GM19238 (cell line): ENCODE measurements around the gene MYO10.

Experiments
- DNase-seq: peaks from one replicate; pipeline ENCODE4 v3.0.0; 2011; ENCODE audit warnings: low spot score; ENCODE audit not compliant: insufficient read length

The MYO10 gene

DNA sequence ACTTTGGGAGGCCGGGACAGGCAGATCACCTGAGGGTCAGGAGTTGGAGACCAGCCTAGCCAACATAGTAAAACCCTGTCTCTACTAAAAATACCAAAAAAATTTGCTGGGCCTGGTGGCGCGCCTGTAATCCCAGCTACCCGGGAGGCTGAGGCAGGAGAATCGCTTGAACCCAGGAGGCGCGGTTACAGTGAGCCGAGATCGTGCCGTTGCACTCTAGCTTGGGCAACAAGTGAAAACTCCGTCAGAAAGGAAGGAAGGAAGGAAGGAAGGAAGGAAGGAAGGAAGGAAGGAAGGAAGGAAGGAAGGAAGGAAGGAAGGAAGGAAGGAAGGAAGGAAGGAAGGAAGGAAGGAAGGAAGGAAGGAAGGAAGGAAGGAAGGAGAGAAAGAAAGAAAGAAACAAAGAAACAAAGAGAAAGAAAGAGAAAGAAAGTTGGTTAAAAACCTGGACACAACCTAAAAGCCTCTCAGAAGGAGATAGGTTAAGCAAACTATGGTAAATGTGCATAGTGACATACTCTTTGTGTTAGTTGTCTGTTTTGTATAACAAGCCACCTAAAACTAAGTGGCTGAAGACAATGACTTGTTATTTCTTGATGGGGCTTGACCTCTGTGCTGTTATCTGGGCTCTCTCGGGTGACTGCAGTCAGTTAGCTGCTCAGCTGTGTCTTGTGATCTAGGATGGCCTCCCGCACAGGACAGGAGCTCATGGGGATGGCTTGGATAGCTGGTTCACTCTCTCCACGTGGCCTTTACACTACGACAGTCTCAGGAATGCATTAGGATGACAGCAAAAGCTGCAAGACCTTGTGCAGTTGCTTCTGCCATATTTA is 8.0 kb upstream of the MYO10 start:
- DNase-seq = no peak

DNA sequence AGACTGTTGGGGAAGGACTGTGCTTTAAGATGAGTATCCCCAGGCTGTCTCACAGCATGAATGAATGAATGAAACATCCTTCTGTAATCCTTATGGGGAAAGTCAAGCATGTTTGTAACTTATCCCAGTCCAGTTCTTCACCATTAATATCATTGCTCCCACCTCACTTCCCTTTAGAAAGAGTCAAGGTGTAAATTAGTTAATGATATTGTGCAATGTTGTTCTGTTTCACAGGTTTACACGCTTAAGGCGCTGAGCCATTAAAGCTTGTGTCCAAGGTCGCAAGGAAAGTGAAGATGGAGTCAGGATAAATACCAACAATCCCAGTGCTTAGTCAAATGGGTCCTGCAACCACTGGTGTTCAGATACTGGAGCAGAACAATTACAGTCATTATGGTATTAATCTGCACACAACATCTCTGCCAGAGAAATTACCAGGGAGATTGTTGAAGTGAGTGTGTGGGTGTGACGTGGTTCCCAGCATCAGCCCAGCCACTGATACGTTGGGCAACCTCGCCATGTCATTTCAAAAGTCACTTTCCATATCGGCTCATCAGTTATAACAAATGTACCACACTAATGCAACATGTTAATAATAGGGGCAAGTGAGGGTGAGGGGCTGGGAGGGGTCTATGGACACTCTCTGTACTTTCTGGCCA is 1.5 kb upstream of the MYO10 start:
- DNase-seq = no peak

DNA sequence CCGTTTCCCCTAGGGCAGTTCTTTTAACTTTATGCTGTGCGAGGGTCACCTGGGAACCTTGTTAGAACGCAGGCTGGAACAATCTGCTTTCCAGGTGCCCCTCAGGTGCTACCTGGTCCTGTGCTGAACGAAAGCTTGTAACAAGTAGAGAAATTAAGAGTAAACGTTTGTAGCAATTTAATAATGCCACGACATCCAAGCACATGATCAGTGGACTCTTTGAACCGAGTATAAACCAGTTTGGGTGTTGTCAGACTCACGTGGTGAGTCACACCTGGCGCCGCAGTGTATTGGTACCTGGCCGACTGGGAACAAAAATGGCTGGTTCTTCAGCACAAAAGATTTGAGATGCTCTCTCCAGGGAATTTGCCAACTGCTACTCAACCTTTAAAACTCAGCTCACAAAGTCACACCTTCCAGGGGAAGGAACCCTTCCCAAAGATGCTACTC is 926 bp upstream of the MYO10 start:
- DNase-seq = no peak

GRCh38 chr5:16935231-16936149 is 598 bp downstream of the MYO10 start:
- peak; percentile 17 for DNase-seq

GRCh38 chr5:16934677-16935153 is 1.4 kb downstream of the MYO10 start:
- no peak for DNase-seq

- peak; percentile 62 for DNase-seq
These were observed 2.0 kb downstream of the MYO10 start for GRCh38 chr5:16934123-16934522.

- DNase-seq = no peak
These were observed 2.8 kb downstream of the MYO10 start for GRCh38 chr5:16933337-16933736.

DNA sequence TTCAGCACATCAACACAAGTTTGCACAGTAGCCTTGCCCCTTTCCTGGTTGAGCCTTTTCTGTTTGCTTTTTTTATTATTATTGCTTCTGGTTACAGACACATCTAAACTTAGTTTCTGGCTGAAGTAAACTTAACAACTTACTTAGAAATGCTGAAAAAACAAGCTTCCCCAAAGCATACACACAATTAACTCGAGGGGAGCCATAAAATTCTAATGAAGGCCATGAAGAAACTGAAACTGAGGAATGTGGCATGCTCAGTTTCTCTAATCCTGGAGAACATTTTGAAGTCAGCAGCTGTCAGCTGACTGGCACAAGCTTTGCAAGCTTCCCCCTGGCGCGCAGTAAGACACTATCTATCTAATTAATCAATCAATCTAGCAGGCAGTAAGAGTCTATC is 3.7 kb downstream of the MYO10 start:
- DNase-seq = no peak

DNA sequence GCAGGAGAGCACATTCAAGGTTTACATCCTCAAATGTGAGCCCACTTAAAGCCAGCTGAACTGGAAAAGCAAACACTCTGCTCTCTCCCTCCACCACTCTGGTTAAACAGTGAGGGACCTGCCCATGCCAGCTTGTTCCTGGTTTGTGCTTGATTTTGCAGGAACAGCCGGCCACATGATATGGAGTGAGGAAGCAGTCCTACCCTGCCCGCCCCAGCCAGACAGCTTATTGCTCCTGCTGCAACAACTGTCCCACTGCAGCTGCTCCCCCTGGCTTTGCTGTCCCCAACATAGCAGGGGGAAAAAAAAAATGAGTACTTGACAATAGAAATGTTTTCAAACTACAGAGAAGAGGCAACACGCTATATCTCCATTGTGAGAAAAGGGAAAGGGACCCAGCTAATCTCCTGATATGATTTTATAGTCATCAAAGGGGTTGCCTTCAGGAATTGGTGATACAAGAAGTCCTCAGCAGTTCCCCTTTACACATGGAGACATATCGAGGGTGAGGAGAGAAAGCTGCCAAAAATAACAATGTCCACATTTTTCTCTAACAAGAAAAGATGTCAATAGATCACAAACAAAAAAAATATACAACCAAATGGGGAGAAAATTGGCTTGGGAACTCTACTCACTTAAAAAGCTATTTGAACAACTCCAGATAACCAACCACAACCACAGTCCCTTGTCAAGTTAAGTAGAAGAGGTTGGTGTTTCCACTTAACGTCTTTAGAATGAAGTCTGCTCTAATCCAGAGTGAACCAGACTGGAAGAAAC is 4.6 kb downstream of the MYO10 start:
- DNase-seq = no peak

GRCh38 chr5:16930496-16930895 is 5.6 kb downstream of the MYO10 start:
- no peak for DNase-seq

GRCh38 chr5:16929831-16930230 is 6.3 kb downstream of the MYO10 start:
- no peak for DNase-seq

GRCh38 chr5:16929347-16929746 is 6.7 kb downstream of the MYO10 start:
- no peak for DNase-seq

DNA sequence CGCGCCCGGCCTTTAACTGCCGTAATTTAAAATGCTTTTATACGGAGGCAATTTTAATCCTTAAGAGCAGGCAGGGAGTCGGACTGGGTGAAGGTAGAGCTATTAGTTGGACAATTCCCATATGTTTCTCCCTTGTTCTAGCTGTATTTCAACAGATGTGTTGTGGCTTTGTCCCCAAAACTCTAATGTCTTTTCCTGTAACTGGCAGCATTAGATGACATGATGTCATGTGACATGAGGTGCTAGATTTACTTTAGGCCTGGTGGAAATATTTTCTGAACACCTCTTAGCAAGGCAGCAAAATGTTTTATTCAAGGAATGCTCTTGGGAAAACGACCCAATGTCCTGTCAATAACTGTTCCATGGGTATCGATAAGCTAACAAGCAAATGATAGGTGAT is 8.5 kb downstream of the MYO10 start:
- DNase-seq = no peak

- no peak for DNase-seq
These were observed 9.7 kb downstream of the MYO10 start for GRCh38 chr5:16926417-16926816.

DNA sequence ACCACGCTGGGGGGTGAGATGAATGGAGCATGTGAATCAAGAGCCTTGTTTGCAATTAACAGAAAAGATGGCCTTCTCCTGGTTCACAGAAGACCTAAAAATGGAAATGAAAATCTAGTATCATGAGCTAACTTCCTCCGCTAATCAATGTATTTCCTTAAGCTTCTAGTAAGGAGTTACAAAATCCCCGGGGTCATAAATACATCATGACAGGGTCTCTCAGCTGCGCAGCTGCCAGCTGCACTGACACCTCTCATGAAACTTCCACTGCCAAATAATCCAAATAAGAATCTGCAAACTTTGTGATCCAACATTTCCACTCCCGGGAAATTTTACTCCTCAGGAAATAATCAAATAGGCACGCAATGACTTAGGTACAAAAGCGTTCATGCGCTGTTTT is 11.9 kb downstream of the MYO10 start:
- no peak for DNase-seq

DNA sequence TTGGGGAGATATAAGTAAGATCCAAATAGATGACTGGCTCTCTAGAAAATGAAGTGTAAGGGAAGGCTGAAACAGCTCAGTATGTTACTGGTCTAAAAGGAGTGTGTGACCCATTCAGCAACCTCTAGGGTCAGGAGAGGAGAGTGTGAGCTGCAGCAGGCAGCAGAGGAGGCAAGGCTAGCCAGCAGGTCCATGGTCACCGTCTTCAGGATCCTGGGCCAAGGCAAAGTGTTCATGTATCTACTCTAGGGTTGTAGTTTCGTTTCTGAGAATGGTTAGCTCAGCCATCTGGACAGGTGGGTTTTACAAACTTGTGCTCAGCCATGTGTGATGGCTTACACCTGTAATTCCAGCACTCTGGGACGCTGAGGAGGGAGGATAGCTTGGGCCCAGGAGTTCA is 13.7 kb downstream of the MYO10 start:
- no peak for DNase-seq

DNA sequence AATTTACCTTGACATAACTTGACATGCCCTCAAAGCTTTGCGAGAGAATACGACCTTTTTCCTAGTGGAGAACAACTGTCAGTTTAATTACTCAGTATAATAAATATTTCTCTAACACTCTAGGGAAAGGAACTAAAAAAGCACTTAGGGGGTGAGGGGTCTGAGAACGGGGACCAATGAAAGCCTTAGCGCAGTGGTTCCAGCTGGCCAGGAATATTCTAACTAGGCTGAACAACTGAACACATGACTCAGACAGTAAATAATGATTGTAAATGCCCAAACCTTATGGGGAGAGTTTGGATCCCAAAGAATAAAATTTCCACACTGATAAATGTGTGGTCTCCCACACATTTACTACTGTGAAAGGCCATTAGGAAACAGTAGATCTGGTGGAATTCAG is 14.9 kb downstream of the MYO10 start:
- DNase-seq = no peak

- DNase-seq = no peak
These were observed 15.8 kb downstream of the MYO10 start for GRCh38 chr5:16920109-16920816.

GRCh38 chr5:16918891-16919671 is 17.0 kb downstream of the MYO10 start:
- no peak for DNase-seq

DNA sequence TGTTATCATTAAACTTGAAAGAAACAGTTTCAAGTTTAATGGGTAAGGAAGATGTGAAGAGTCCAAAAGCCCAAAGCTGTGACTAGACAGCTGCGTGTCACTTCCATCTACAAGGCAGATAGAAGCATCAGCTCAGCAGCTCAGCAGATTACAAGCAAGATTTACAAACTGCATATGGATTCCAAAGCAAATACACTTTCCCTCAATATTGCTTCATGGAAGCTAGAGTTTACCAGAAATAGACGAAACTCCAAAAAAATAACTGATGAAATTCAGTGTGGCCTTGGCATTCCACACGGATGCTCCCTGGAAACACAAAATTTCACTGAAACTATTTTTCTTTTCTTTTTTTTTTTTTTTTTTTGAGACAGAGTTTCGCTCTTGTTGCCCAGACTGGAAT is 17.9 kb downstream of the MYO10 start:
- DNase-seq = no peak
